Measurements from ENCODE around the gene HMGB1.

- TF ChIP-seq, protein P1, sequence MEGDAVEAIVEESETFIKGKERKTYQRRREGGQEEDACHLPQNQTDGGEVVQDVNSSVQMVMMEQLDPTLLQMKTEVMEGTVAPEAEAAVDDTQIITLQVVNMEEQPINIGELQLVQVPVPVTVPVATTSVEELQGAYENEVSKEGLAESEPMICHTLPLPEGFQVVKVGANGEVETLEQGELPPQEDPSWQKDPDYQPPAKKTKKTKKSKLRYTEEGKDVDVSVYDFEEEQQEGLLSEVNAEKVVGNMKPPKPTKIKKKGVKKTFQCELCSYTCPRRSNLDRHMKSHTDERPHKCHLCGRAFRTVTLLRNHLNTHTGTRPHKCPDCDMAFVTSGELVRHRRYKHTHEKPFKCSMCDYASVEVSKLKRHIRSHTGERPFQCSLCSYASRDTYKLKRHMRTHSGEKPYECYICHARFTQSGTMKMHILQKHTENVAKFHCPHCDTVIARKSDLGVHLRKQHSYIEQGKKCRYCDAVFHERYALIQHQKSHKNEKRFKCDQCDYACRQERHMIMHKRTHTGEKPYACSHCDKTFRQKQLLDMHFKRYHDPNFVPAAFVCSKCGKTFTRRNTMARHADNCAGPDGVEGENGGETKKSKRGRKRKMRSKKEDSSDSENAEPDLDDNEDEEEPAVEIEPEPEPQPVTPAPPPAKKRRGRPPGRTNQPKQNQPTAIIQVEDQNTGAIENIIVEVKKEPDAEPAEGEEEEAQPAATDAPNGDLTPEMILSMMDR (IDR thresholded peaks at IDR 0.05) = no peak
- TF ChIP-seq POLR2A (IDR thresholded peaks at IDR 0.05; ENCODE audit: low read depth) (no peak), POLR2AphosphoS5 (IDR thresholded peaks at IDR 0.05) (no peak), EP300 (IDR thresholded peaks at IDR 0.05) (no peak)
Measured at GRCh38 chr13:30412346-30412745, 53.4 kb downstream of the HMGB1 start.
